ENCODE data around the gene ASTN2. TPM values are rescaled to one million over a fixed set of nuclear protein-coding genes. Genes with fewer than 3 reads are reported as not detected.

The ASTN2 gene
- polyA plus RNA-seq, 1 experiment, result 6.6 TPM

GRCh38 chr9:117340422-117340821, 74.4 kb downstream of the ASTN2 start:
- TF ChIP-seq CTCF (IDR thresholded peaks at IDR 0.05; ENCODE audit: low read depth, low read length), result no peak
- Histone ChIP-seq H3K4me3 (ENCODE audit: low read depth, low read length) (no peak overlapping the region), H3K9me3 (ENCODE audit: control insufficient read depth, insufficient read depth, low read length) (peaks cover 16% of the 10 kb centered on the region), H3K27me3 (ENCODE audit: control insufficient read depth, insufficient read depth, low read length) (no peaks in the 10 kb centered on the region), H3K27ac (ENCODE audit: low read depth, low read length) (no peak overlapping the region)
- ChIA-PET POLR2A (no interaction called here), CTCF (no interaction called here)
- no peak for DNase-seq (ENCODE audit: low read depth, low spot score)

- Histone ChIP-seq H3K27ac (ENCODE audit: low read depth, low read length) (no peak overlapping the region), H3K4me3 (ENCODE audit: low read depth, low read length) (no peak overlapping the region), H3K9me3 (ENCODE audit: control insufficient read depth, insufficient read depth, low read length) (peaks cover 16% of the 10 kb centered on the region), H3K27me3 (ENCODE audit: control insufficient read depth, insufficient read depth, low read length) (no peaks in the 10 kb centered on the region)
- no peak for TF ChIP-seq CTCF (IDR thresholded peaks at IDR 0.05; ENCODE audit: low read depth, low read length)
- POLR2A ChIA-PET, result interaction anchor here (0.7 kb wide), 1 partner anchor 1659 kb away, joined by 6 read pairs; no protein-coding TSS in a partner anchor
- CTCF ChIA-PET, result no interaction called here
- DNase-seq (ENCODE audit: low read depth, low spot score), result no peak
Observed at GRCh38 chr9:117335837-117336433, 78.9 kb downstream of the ASTN2 start.

- TF ChIP-seq CTCF (IDR thresholded peaks at IDR 0.05; ENCODE audit: low read depth, low read length), result no peak
- Histone ChIP-seq H3K27me3 (ENCODE audit: control insufficient read depth, insufficient read depth, low read length) (no peaks in the 10 kb centered on the region), H3K4me3 (ENCODE audit: low read depth, low read length) (no peak overlapping the region), H3K9me3 (ENCODE audit: control insufficient read depth, insufficient read depth, low read length) (peaks cover 4% of the 10 kb centered on the region; the same call in 1 of the 2 replicates), H3K27ac (ENCODE audit: low read depth, low read length) (no peak overlapping the region)
- CTCF ChIA-PET, result no interaction called here
- no peak for DNase-seq (ENCODE audit: low read depth, low spot score)
- POLR2A ChIA-PET, result no interaction called here
Observed at GRCh38 chr9:117334101-117334500, 80.8 kb downstream of the ASTN2 start.

GRCh38 chr9:117325831-117326230, 89.0 kb downstream of the ASTN2 start:
- Histone ChIP-seq H3K4me3 (ENCODE audit: low read depth, low read length) (no peak overlapping the region), H3K27me3 (ENCODE audit: control insufficient read depth, insufficient read depth, low read length) (no peaks in the 10 kb centered on the region), H3K27ac (ENCODE audit: low read depth, low read length) (no peak overlapping the region), H3K9me3 (ENCODE audit: control insufficient read depth, insufficient read depth, low read length) (peaks cover 4% of the 10 kb centered on the region; the same call in 1 of the 2 replicates)
- no peak for DNase-seq (ENCODE audit: low read depth, low spot score)
- ChIA-PET CTCF (no interaction called here), POLR2A (no interaction called here)
- no peak for TF ChIP-seq CTCF (IDR thresholded peaks at IDR 0.05; ENCODE audit: low read depth, low read length)

- Histone ChIP-seq H3K27ac (ENCODE audit: low read depth, low read length) (no peak overlapping the region), H3K27me3 (ENCODE audit: control insufficient read depth, insufficient read depth, low read length) (no peaks in the 10 kb centered on the region), H3K4me3 (ENCODE audit: low read depth, low read length) (no peak overlapping the region), H3K9me3 (ENCODE audit: control insufficient read depth, insufficient read depth, low read length) (peaks cover 4% of the 10 kb centered on the region; the same call in 1 of the 2 replicates)
- POLR2A ChIA-PET, result no interaction called here
- CTCF ChIA-PET, result no interaction called here
- no peak for TF ChIP-seq CTCF (IDR thresholded peaks at IDR 0.05; ENCODE audit: low read depth, low read length)
- no peak for DNase-seq (ENCODE audit: low read depth, low spot score)
Observed at GRCh38 chr9:117325110-117325731, 89.6 kb downstream of the ASTN2 start.

Data from AG04450 (cell line).